ENCODE measurements around the gene SNAP47.

- TF ChIP-seq CTCF (IDR thresholded peaks at IDR 0.05; ENCODE audit: extremely low read depth in 1 of 2, insufficient read depth in 1 of 2, low read depth in 1 of 2, low read length in 2 of 2) (no peak), POLR2A (IDR thresholded peaks at IDR 0.05; ENCODE audit: low read depth, low read length) (no peak), POLR2AphosphoS5 (IDR thresholded peaks at IDR 0.05; ENCODE audit: insufficient read depth, low read depth, low read length) (no peak), FOS (IDR thresholded peaks at IDR 0.05; ENCODE audit: borderline replicate concordance, insufficient read depth, low read length) (no peak), MAX (IDR thresholded peaks at IDR 0.05; ENCODE audit: insufficient read depth, insufficient read length) (no peak), EZH2 (IDR thresholded peaks at IDR 0.05; ENCODE audit: borderline replicate concordance, low read depth, low read length, severe bottlenecking) (no peak), JUN (IDR thresholded peaks at IDR 0.05; ENCODE audit: borderline replicate concordance, insufficient read depth, insufficient read length, low read depth) (no peak), GATA2 (IDR thresholded peaks at IDR 0.05; ENCODE audit: insufficient read depth, insufficient read length, low read depth, low read length) (no peak)
Observed at GRCh38 chr1:227765261-227766014, 30.2 kb downstream of the SNAP47 start.

Data from endothelial cell of umbilical vein (primary cell).